ENCODE data around the gene NLRP8.
"Not testable (repeated sequence)": the region's sequence is repeated elsewhere in the genome, so short reads cannot be mapped to it uniquely, and the experiment has no call there.

NLRP8 gene

DNA sequence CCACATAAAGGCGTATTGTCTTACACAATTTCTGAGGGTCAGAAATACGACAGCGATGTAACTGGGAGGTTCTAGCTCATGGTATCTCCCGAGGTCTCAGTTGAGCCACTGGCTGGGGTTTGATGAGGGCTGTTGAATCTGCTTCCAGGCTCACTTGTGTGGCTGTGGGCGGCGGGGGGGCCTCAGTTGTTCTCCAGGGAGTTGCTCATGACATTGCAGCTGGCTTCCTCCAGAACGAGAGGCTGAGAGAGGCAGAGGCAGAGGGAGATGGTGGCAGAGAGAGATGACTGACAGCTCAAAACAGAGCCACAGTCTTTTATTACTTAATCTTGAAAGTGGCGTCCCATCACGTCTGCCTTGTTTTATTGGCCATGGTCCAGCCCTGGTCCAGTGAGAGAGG is 32.8 kb downstream of the NLRP8 start:
- DNase-seq, result no peak

DNA sequence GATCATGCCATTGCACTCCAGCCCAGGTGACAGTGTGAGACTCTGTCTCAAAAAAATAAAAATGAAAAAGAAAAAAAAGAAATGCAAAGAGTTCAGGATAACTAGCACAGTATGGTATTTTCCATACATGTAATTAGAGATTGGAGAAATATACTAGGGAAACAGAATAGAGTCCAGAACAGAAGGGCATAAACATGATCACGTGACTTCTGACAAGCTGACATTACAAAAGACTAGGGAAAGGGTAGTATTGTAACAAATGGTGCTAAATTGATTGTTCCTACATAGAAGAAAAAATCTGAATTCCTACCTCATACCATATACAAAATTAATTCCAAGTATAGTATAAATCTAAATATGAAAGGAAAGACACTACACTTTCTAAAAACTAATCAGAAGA is 37.6 kb downstream of the NLRP8 start:
- no peak for DNase-seq

DNA sequence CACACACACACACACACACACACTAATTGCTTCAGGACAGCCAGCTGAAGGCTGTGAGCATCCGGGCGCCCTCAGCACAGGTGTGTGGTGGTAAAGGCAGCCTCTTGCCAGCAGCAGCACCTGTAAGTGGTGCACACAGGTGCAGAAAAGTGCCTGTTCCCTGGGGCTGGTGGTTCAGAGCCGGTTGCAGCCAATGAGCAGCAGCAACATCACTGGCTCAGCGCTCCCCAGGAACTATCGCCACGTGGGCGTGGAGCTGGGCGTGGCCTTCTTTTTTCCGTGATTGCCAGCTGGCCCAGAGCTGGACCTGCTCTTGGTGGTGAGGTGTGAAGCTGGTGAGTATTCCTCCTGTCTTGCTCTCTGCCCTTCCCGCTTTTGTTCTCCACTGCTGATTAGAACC is 38.9 kb downstream of the NLRP8 start, which contains the start of gene NLRP5:
Gene NLRP5, plus strand, starts transcription at position 289 of the 400 bp plus-strand sequence.
- DNase-seq, result no peak

- DNase-seq, result no peak
These were observed 43.2 kb downstream of the NLRP8 start for GRCh38 chr19:55990831-55991230.

DNA sequence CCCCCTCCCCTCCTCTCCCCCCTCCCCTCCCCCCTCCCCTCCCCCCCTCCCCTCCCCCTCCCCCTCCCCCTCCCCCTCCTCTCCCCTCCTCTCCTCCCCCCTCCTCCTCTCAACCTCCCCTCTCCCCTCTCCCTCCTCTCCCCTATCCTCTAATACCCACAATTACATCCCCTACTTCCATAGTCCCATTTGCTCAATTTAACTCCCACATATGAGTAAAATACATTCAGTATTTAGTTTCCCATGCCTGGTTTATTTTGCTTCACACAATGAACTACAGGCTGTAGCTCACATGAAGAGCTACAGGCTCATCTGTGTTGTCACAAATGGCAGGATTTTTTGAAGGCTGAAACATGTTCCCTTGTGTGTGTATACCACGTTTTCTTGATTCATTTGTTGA is 45.9 kb downstream of the NLRP8 start:
- no peak for DNase-seq

- no peak for DNase-seq
These were observed 67.1 kb downstream of the NLRP8 start for GRCh38 chr19:56014765-56015164.

- no peak for DNase-seq
These were observed 68.1 kb downstream of the NLRP8 start for GRCh38 chr19:56015756-56016155.

- DNase-seq, result not testable (repeated sequence)
These were observed 71.7 kb downstream of the NLRP8 start for GRCh38 chr19:56019325-56019724.

GRCh38 chr19:56020355-56020975 is 72.8 kb downstream of the NLRP8 start:
- not testable (repeated sequence) for DNase-seq

GRCh38 chr19:56026769-56027168 is 79.1 kb downstream of the NLRP8 start:
- DNase-seq, result no peak

Data from CD4-positive, alpha-beta T cell treated with Interleukin-1 beta for 1 hour (primary cell).